Cortex of kidney (tissue), 1 donor: ENCODE data around the gene TEX53.

Experiments
- DNase-seq: peaks from one replicate; lab custom pipeline; 2025; lab: John Stamatoyannopoulos, UW

TEX53 gene

DNA sequence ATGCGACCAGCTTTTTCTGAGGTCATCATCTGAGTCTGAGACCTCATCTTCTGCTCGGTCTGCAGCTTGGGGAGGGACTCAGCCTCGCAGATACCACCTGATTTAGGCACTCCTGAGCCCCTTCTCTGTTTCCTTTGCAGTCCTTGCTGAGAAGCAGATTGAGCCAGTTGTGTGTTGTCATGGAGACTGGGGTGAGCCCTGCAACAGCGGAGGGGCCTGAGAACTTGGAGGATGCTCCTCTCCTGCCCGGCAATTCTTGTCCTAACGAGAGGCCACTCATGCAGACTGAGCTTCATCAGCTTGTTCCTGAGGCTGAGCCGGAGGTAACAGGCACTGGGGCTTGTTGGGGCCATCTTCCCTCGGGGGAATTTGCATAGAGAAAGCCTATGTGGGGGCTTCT is 19.2 kb downstream of the TEX53 start:
- no peak for DNase-seq

GRCh38 chr9:114634387-114634786 is 23.2 kb downstream of the TEX53 start:
- DNase-seq = no peak

DNA sequence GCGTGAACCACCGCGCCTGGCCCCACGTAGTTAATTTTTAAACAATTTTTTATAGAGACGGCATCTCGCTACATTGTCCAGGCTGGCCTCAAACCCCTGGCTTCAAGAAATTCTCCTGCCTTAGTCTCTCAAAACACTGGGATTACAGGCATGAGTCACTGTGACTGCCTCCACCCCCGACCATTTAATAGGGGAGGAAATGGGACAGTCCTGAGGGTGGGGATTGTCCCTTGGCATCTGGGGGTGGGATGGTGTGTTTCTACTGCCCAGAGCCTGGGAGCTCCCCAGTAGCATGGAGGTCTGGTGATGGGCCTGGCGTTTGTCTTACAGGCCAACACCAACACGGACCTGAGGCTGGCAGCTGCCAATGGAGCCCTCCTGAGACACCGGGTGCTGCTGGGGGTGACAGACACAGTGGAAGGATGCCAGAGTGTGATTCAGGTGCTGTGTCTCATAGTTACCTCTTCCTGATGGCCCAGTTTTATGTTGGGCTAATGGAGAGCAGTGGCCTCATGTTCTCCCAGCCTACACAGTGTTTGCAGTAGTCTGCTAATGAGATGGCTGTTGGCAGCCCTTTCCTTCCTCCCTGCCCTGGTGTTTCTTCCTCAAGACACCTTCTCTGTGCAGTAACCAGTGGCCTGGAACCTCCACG is 24.0 kb downstream of the TEX53 start:
- DNase-seq = no peak

DNA sequence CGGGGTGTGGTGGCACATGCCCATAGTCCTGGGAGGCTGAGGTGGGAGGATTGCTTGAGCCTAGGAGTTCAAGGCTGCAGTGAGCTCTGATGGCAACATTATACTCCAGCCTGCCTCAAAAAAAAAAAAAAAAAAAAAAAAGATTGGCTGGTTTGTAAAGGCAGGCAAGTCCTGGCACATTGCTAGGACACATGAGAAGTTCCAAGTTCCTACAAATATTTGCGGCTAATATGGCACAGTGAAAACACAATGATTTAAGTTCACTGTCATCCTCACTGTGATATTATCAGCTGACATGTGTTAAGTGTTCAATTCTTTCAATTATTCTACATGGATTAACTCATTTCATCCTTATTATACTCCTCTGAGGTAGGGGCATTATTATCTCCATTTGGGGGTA is 26.4 kb downstream of the TEX53 start:
- DNase-seq = no peak

GRCh38 chr9:114629563-114630090 is 28.0 kb downstream of the TEX53 start:
- no peak for DNase-seq

- DNase-seq = no peak
Measured at GRCh38 chr9:114627553-114627952, 30.1 kb downstream of the TEX53 start.

- DNase-seq = no peak
Measured at GRCh38 chr9:114626415-114627020, 31.1 kb downstream of the TEX53 start.

DNA sequence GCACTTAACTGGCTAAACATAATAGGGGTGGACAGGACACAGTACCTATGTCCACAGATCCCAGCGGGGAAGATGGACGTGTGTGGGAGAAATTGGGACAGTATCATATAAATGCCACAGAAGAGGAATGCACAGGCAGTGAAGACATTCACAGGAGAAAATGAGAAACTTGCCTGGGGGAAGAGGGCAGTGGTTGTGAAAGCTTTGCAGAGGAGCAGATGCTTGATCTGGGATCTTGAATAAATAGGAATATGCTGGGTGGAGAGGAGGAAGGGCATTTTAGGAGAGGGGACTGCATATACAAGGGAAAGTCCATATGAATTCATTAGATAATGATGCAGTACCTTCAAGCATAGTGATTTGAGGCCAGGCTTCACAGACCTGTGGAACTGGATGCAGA is 32.9 kb downstream of the TEX53 start:
- no peak for DNase-seq

DNA sequence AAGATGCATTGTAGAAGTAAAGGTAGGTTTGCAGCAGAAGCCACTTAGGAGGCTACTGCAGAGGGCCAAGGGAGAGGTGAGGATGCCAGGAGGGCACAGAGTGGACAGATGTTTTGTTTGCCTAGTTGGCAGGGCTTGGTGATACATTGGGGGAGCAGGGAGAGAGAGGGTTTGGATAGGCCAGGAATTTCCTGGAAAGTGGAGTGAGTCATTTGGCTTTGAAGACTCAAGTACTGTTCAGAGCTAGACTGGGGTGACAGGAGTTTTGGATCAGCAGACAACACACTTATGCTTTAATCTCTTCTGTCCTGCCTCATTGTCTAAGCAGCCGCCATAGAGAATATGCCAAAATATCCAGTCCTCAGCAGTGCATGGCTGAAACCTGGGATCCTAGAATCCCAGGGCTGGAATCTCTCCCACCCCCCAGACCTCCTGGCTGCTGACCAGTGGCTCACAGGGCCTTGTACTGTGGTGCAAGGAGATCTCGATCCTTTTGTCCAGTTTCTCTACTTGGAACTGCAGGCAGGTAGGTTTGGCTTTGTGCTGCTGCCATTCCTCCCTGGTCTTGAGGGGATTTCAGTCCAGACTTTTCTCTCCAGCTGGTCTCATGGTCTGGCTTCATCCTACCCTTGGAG is 35.5 kb downstream of the TEX53 start:
- DNase-seq = no peak

GRCh38 chr9:114621561-114621960 is 36.0 kb downstream of the TEX53 start:
- no peak for DNase-seq

GRCh38 chr9:114619191-114619761 is 38.3 kb downstream of the TEX53 start:
- DNase-seq = no peak

- no peak for DNase-seq
Measured at GRCh38 chr9:114616684-114617520, 40.7 kb downstream of the TEX53 start.

DNA sequence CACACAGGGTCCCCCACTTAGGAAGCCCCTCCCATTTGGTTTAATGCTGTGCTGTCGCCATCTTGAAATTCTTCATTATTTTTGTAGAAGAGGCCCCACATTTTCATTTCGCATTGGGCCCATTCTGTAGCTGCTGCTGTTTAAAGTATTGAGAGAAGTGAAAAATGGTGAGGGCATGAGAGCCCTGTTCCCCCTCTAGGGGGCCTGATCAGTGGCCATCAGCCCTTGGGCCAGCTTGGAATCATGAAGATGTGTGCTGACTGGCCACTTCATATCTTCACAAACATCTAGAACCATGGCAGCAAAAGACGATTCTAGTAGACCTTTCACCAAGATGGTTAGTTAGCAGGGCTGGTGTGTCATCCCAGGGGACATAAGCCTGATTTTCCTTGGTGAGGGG is 43.2 kb downstream of the TEX53 start:
- no peak for DNase-seq

- DNase-seq = no peak
Measured at GRCh38 chr9:114613919-114614318, 43.7 kb downstream of the TEX53 start.

- no peak for DNase-seq
Measured at GRCh38 chr9:114613087-114613486, 44.5 kb downstream of the TEX53 start.

DNA sequence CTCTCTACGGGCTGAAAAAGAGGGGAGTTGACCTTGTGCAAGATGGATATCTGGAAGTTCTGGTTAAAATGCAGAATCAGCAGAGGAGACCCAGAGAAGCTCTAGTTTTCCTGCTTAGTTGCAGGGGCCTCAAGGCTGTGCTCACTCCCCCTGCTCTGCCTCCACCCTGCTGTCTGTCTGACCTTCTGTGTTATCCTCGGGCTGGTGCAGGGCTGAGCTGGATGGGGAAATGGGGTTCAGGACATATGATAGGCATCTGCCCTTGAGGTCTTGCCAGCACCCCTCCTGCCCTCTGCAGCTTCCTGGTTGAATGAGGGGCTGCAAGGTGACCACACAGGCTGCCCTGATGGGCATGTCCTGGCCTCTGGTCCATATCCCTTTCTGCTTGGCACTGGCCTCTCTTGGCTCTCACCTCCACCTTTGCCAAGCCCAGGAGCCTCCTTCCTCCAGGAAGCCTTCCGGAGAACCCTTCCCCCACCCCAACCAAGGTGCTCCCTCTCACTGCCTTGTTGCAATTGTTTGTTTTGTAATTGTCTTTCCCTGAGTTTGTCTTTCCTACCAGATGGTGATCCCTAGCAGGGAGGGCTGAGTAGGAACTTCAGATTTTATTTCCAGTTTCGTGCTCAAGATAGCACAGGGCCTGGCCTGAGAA is 45.2 kb downstream of the TEX53 start:
- DNase-seq = no peak

DNA sequence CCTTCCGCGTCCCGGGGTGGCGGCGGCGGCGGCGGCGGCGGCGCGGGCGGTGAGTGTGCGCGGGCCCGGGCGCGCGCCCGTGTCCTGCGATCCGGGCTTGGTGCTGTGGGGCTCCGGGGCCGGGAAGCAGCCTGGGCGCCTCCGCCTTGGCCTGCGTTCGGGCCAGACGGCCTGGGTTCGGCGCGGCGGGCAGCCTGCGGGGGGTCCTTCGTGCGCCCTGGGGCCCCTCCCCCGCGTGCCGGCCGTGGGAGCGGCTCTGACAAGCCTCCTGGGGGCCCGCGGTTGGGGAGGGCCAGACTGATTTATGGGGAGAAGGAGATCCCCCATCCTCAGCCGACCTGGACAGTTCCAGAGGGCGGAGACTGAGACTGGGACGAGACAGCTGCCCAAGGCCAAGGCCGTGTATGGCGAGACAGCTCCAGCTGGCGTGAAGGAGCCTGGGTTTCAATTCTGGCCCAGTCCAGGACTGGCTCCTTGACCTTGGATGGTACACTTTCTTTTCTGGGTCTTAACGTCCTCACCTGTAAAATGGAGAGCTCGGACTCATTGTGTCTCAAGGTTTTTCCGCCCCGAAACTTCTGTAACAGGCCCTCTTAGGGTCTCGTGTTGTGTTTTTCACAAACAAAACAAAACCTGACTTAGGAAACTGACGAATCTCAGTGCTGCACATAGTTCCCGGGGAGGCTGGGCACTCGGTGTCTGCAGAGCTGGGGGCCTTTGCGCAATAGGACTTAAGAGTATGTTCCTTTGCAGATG is 45.9 kb downstream of the TEX53 start:
- DNase-seq = no peak

GRCh38 chr9:114608525-114608796 is 49.1 kb downstream of the TEX53 start:
- no peak for DNase-seq

DNA sequence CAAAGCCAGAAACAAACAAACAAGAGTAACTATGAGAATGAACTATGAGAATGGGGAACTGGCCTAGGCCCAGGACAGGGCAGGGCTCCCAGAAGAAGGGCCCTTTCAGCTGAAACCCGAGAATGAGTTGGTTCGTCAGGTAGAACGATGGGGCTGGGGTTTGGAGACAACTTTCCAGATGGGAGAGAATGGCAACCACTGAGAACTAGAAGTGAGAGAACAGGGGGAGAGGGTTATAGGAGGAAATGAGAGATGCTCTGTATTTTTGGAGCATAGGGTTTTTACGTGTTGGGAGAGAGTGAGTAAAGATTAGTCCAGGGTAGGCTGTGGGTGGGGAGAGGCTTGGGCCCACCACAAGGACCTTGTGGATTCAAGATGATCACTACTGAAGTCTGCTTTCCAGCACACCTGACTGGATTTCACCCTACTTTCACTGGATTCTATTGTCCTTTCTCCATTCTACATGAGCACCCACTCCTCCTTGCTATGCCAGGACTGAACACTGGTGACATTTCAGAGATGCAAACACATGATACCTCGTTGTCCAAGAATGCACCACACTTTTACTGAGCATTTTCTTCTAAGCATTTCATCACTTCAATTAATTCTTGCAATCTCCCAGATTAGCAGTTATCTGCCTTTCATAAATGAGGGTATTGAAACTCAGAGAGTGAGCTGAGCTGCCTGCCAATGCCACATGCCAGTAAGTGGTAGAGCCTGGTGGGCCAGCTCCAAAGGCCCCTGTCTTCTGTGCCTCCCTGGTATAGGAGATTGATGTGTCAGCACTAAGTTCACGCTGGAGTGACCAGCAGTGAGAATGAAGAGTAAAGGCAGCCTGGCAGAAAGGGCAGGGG is 49.7 kb downstream of the TEX53 start:
- DNase-seq = no peak

DNA sequence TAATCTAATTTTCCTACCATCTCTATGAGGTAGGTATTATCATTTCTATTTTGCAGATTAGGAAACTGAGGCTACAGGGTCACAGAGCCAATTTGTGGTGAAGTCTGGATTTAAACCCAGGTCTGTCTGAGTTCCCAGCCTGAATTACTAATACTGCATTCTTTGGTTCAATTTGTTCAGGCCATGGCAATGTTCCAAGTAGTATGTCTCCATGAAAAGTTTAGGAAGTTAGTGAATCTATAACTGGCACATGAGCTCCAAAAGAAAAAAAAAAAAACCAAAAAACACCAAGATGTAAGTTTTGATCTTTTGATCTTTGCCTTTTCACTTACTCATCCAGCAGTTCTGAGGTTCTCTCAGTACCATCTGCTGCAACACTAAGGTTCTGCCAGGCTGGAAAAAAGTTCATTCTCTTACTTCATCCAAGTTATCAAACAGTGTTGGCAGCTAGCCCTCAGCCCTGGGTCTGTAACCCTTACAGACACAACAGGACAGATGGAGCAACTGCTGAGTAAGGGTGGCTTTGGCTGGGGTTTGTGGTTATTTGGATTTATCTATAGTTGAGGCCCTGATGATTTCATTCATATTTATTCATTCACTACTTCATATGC is 50.9 kb downstream of the TEX53 start:
- DNase-seq = no peak
